Spleen (tissue), 11 donors: ENCODE data around the gene PLA2G4B. TPM values are rescaled to one million over a fixed set of nuclear protein-coding genes. Genes with fewer than 3 reads are reported as not detected.

Experiments used
- DNase-seq: peaks from one replicate; pipeline ENCODE4 v3.0.0-alpha.2; 2020
- H3K27ac ChIP-seq, 8 donors: fragments of 200-600 bp; sonication (generic) in 7 of 8; 1 replicate in 4 of 8; 2 replicates in 4 of 8; pipeline versions ENCODE4 v1.5.0 to v1.8.0; 2016 to 2021; ENCODE audit warnings: inconsistent platforms in 4 of 8, mild to moderate bottlenecking in 4 of 8, moderate library complexity in 1 of 8
- H3K27me3 ChIP-seq, 7 donors: fragments of 200-600 bp; sonication (generic) in 6 of 7; replicated peaks in 1 of 7; 1 replicate in 4 of 7; 2 replicates in 3 of 7; pipeline versions ENCODE4 v1.5.0 to v1.8.0; 2016 to 2021; ENCODE audit warnings: inconsistent platforms in 3 of 7, mild to moderate bottlenecking in 1 of 7
- H3K36me3 ChIP-seq, 6 donors: fragments of 200-600 bp; sonication (generic) in 5 of 6; 1 replicate in 4 of 6; 2 replicates in 2 of 6; pipeline versions ENCODE4 v1.5.0 to v1.8.0; 2016 to 2021; ENCODE audit warnings: inconsistent platforms in 2 of 6
- H3K4me1 ChIP-seq, 6 donors: fragments of 200-600 bp; sonication (generic) in 5 of 6; 1 replicate in 3 of 6; 2 replicates in 3 of 6; pipeline versions ENCODE4 v1.5.0 to v1.8.0; 2016 to 2021; ENCODE audit warnings: inconsistent platforms in 3 of 6
- H3K4me3 ChIP-seq, 8 donors: fragments of 200-600 bp; sonication (generic) in 7 of 8; 1 replicate in 4 of 8; 2 replicates in 4 of 8; pipeline versions ENCODE4 v1.5.0 to v1.8.0; 2016 to 2021; ENCODE audit warnings: inconsistent platforms in 4 of 8, mild to moderate bottlenecking in 4 of 8, moderate library complexity in 2 of 8
- H3K9me3 ChIP-seq, 8 donors: fragments of 200-600 bp; sonication (generic) in 7 of 8; 1 replicate in 4 of 8; 2 replicates in 4 of 8; pipeline versions ENCODE4 v1.5.0 to v1.8.0; 2016 to 2021; ENCODE audit warnings: inconsistent platforms in 4 of 8
- POLR2A ChIP-seq, 3 donors: fragments of 450-650 bp; IDR thresholded peaks; one replicate each; pipeline ENCODE4 v1.5.1; 2017; ENCODE audit warnings: antibody characterized with exemption in 3 of 3, mild to moderate bottlenecking in 1 of 3
- POLR2AphosphoS5 ChIP-seq, 3 donors: sonication (generic); formaldehyde crosslinking; IDR thresholded peaks; one replicate each; pipeline ENCODE4 v1.5.1; 2017; ENCODE audit warnings: antibody characterized with exemption in 3 of 3
- WGBS, 5 donors: extraction: QIAGEN DNeasy Blood & Tissue Kit in 3 of 5; methylation state at CpG; one replicate each; pipeline versions ENCODE4 v1.1.5 to v1.1.7; 2013 to 2018; 5-methylcytosine and 5-hydroxymethylcytosine counted together
- intact Hi-C: fragments of 100-400 bp; cut with DNase I; formaldehyde crosslinking; loops from one replicate; pipeline ENCODE4 v1.15.0; 2023; ENCODE audit warnings: low total_unique reads
- polyA plus RNA-seq, 3 donors: library from polyadenylated mRNA; stranded (reverse); fragments of 200-250 nt; gene quantifications; one replicate each; pipeline ENCODE4 v1.2.1, GENCODE V29; 2013
- total RNA-seq, 7 donors: library from RNA; depleted of rRNA in 3 of 7; stranded (reverse); fragments of >200 nt in 3 of 7; fragmentation: NEBNext Ultra II Directional in 4 of 7; extraction: Animal tissue kit (Norgen Biotek cat#: 25700) in 4 of 7; gene quantifications; one replicate each; pipeline versions ENCODE4 v1.1.0 to v1.2.1, GENCODE V29; 2016 to 2021
- TF ChIP-seq, protein P1 (sequence below), 11 experiments: fragments of 200-600 bp in 7 of 11; fragments of 450-650 bp in 4 of 11; sonication (generic) in 4 of 11; IDR thresholded peaks in 8 of 11; conservative IDR thresholded peaks in 3 of 11; 1 replicate in 7 of 11; 2 replicates in 4 of 11; pipeline versions ENCODE4 v1.4.0 to v1.8.0; 2016 to 2021; ENCODE audit warnings: antibody characterized with exemption in 11 of 11, inconsistent platforms in 4 of 11, mild to moderate bottlenecking in 1 of 11
- donor health status: healthy with polysubstance abuse.
- donor health status: DM: no; HTN: no; CAD: no; lungs with moderate emphysema.
- donor health status: DM: no; HTN: no; CAD: no.
- donor health status: Bipolar disorder and iron deficiency.
- donor health status: healthy.
- donor health status: DM: no; HTN: no; CAD: no.
- donor health status: DM: yes; HTN: yes; CAD: no.

Gene PLA2G4B
- total and polyA plus RNA-seq, 10 donors = 4.0 to 20.8 (median 11.8) TPM

- WGBS, 5 donors = 72 to 85% (median 79%) methylated on average over 4 of the region's 4 CpGs
- Histone ChIP-seq H3K36me3 (no peaks in the 10 kb centered on the region), H3K9me3 (no peaks in the 10 kb centered on the region), H3K4me3 (no peak overlapping the region), H3K4me1 (peaks cover 22 to 77% (median 61%) of the 10 kb centered on the region in 6 donors), H3K27me3 (no peaks in the 10 kb centered on the region), H3K27ac (peak overlapping the region in 7 of 8 donors; percentile 39 to 77 (median 56))
- intact Hi-C loops = no loop called here
- no peak for DNase-seq
- TF ChIP-seq, protein P1, sequence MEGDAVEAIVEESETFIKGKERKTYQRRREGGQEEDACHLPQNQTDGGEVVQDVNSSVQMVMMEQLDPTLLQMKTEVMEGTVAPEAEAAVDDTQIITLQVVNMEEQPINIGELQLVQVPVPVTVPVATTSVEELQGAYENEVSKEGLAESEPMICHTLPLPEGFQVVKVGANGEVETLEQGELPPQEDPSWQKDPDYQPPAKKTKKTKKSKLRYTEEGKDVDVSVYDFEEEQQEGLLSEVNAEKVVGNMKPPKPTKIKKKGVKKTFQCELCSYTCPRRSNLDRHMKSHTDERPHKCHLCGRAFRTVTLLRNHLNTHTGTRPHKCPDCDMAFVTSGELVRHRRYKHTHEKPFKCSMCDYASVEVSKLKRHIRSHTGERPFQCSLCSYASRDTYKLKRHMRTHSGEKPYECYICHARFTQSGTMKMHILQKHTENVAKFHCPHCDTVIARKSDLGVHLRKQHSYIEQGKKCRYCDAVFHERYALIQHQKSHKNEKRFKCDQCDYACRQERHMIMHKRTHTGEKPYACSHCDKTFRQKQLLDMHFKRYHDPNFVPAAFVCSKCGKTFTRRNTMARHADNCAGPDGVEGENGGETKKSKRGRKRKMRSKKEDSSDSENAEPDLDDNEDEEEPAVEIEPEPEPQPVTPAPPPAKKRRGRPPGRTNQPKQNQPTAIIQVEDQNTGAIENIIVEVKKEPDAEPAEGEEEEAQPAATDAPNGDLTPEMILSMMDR (IDR thresholded peaks at IDR 0.05 in 8 of 11, conservative IDR thresholded peaks at IDR 0.05 in 3 of 11) = no peak
- TF ChIP-seq POLR2AphosphoS5 (IDR thresholded peaks at IDR 0.05) (no peak), POLR2A (IDR thresholded peaks at IDR 0.05) (no peak)
Observed at GRCh38 chr15:41791547-41791937, 47.1 kb upstream of the PLA2G4B start.

GRCh38 chr15:41792000-41792637, 46.5 kb upstream of the PLA2G4B start:
- WGBS, 5 donors = 72 to 88% (median 85%) methylated on average over 5 of the region's 5 CpGs
- no peaks in the 10 kb centered on the region for H3K27me3 ChIP-seq

DNA sequence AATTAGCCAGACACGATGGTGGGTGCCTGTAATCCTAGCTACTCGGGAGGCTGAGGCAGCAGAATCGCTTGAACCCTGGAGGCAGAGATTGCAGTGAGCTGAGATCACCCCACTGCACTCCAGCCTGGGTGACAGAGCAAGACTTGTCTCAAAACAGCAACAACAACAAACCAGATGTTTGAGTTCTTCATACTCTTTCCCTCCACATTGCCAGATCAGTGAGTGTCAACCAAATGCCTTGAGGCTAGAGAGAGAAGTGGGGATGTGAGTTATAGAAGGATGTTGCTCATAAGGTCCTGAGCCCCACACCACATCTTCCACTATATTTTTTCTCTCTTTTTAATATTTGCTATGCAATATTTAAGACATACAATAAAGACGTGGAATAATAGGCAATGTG, 44.6 kb upstream of the PLA2G4B start:
- no peak overlapping the region for H3K4me3 ChIP-seq
- no peaks in the 10 kb centered on the region for H3K9me3 ChIP-seq
- TF ChIP-seq POLR2AphosphoS5 (IDR thresholded peaks at IDR 0.05) = no peak
- WGBS, 5 donors = 90 to 96% (median 93%) methylated on average over 4 of the region's 4 CpGs
- peak overlapping the region in 1 of 8 donors; percentile 67 for H3K27ac ChIP-seq
- no peaks in the 10 kb centered on the region for H3K27me3 ChIP-seq
- H3K4me1 ChIP-seq = peaks cover 24 to 66% (median 49%) of the 10 kb centered on the region in 6 donors
- intact Hi-C loops = no loop called here
- no peak for DNase-seq
- H3K36me3 ChIP-seq = no peaks in the 10 kb centered on the region

More at GRCh38 chr15:41792000-41792637, 46.5 kb upstream of the PLA2G4B start:
- no peaks in the 10 kb centered on the region for H3K9me3 ChIP-seq
- peaks cover 24 to 79% (median 63%) of the 10 kb centered on the region in 6 donors for H3K4me1 ChIP-seq
- no peak overlapping the region for H3K4me3 ChIP-seq
- H3K27ac ChIP-seq = peak overlapping the region in 5 of 8 donors; percentile 39 to 77 (median 68)
- no peak for TF ChIP-seq POLR2A (IDR thresholded peaks at IDR 0.05)
- no peak for TF ChIP-seq POLR2AphosphoS5 (IDR thresholded peaks at IDR 0.05)
- TF ChIP-seq, protein P1 (IDR thresholded peaks at IDR 0.05 in 8 of 11, conservative IDR thresholded peaks at IDR 0.05 in 3 of 11) = no peak
- no peak for DNase-seq
- intact Hi-C loops = no loop called here
- H3K36me3 ChIP-seq = no peaks in the 10 kb centered on the region

DNA sequence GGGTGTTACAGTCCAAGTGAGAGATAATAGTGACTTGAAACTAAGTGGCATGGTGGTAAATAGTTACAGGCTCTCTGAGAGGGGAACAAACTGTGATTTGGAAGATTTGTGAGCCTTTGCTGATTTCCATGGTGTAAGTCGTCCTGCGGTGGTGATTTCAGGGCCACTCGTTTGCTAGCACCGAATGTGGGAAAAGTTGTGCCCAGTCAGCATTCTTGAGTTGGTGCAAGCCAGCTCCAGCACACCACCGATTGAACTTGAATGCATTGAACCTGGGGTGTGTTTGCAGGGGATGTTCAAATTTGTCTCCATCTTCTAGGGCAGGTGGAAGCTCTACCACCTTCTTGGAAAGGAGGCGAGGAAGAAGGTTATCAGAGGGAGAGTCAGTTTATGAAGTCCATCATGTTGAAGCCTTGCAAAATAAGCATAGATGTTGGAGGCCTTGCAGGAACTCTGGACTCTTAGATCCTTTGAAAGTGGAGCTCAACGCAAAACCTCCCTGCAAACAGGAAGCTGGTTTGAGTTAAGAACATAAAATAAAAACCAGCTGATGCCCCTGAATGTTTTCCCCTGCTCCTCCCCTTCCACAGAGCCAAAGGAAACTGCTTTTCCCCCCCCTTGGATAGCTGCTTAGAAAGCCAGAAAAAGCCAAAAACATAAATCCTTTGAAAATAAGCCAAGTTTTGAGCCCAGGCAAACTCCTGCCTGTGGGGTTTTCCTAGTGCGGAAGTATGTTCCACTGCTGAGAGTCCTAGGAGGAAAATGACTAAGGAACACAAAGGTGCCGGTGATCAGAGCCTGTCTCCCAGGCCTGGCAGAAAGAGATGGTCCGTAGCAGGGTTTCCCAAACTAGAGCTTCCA, 42.4 kb upstream of the PLA2G4B start:
- WGBS, 5 donors = 45 to 64% (median 54%) methylated on average over 10 of the region's 10 CpGs
- H3K27ac ChIP-seq = peak overlapping the region; percentile 37 to 73 (median 64)
- H3K4me1 ChIP-seq = peaks cover 15 to 44% (median 28%) of the 10 kb centered on the region in 6 donors
- no peak overlapping the region for H3K4me3 ChIP-seq
- DNase-seq = no peak
- intact Hi-C loops = no loop called here
- H3K36me3 ChIP-seq = peaks cover 0 to 20% (median 12%) of the 10 kb centered on the region in 6 donors
- H3K27me3 ChIP-seq = no peaks in the 10 kb centered on the region
- no peaks in the 10 kb centered on the region for H3K9me3 ChIP-seq
- TF ChIP-seq, protein P1 (IDR thresholded peaks at IDR 0.05 in 8 of 11, conservative IDR thresholded peaks at IDR 0.05 in 3 of 11) = no peak
- TF ChIP-seq POLR2AphosphoS5 (IDR thresholded peaks at IDR 0.05) (no peak), POLR2A (IDR thresholded peaks at IDR 0.05) (no peak)
